Type B pancreatic cell (in vitro differentiated cells): ENCODE data around the gene HIVEP3. TPM values are rescaled to one million over a fixed set of nuclear protein-coding genes. Genes with fewer than 3 reads are reported as not detected.

Source experiments
- DNase-seq: peaks from one replicate; pipeline ENCODE4 v3.0.0; 2021; ENCODE audit warnings: mixed read lengths; ENCODE audit not compliant: unreplicated experiment; ENCODE audit errors: extremely low spot score
- H3K27ac Mint-ChIP-seq: 2 replicates; pipeline ENCODE4 v1.8.0; 2021; ENCODE audit warnings: mild to moderate bottlenecking, mixed read lengths
- H3K27me3 Mint-ChIP-seq: 2 replicates; pipeline ENCODE4 v1.8.0; 2021; ENCODE audit warnings: mixed read lengths
- H3K36me3 Mint-ChIP-seq: 2 replicates; pipeline ENCODE4 v1.8.0; 2021; ENCODE audit warnings: mixed read lengths
- H3K4me1 Mint-ChIP-seq: one replicate; pipeline ENCODE4 v1.8.0; 2021; ENCODE audit warnings: mixed read lengths; ENCODE audit not compliant: unreplicated experiment
- H3K4me3 Mint-ChIP-seq: 2 replicates; pipeline ENCODE4 v1.8.0; 2021; ENCODE audit warnings: mild to moderate bottlenecking, mixed read lengths
- H3K9me3 Mint-ChIP-seq: 2 replicates; pipeline ENCODE4 v1.8.0; 2021; ENCODE audit warnings: mixed read lengths
- CTCF ChIP-seq: fragments of 200-600 bp; sonication (generic); conservative IDR thresholded peaks from 2 replicates; pipeline ENCODE4 v1.5.0; 2021; ENCODE audit warnings: antibody characterized with exemption, mild to moderate bottlenecking
- total RNA-seq: library from RNA; stranded (reverse); gene quantifications from 2 replicates; pipeline ENCODE4 v1.2.1, GENCODE V29; 2021; ENCODE audit warnings: low replicate concordance

HIVEP3 gene
- total RNA-seq, 1 donor from 2014 or later: 9.2 TPM

- no peak for TF ChIP-seq CTCF
- peaks cover 30% of the 10 kb centered on the region for H3K4me1 Mint-ChIP-seq
- H3K27me3 Mint-ChIP-seq: no peaks in the 10 kb centered on the region
- DNase-seq: no peak
- no peaks in the 10 kb centered on the region for H3K36me3 Mint-ChIP-seq
- H3K9me3 Mint-ChIP-seq: no peaks in the 10 kb centered on the region
- no peak overlapping the region for H3K4me3 Mint-ChIP-seq
- no peak overlapping the region for H3K27ac Mint-ChIP-seq
Observed at GRCh38 chr1:41471658-41472057, 447.1 kb downstream of the HIVEP3 start.

- no peaks in the 10 kb centered on the region for H3K9me3 Mint-ChIP-seq
- no peak overlapping the region for H3K4me3 Mint-ChIP-seq
- no peaks in the 10 kb centered on the region for H3K27me3 Mint-ChIP-seq
Observed at GRCh38 chr1:41469706-41470105, 449.0 kb downstream of the HIVEP3 start.

GRCh38 chr1:41468122-41468762 lies 450.5 kb downstream of the HIVEP3 start:
- DNase-seq: no peak
- Mint-ChIP-seq H3K27ac (no peak overlapping the region), H3K4me3 (no peak overlapping the region), H3K9me3 (no peaks in the 10 kb centered on the region), H3K4me1 (peaks cover 17% of the 10 kb centered on the region), H3K36me3 (no peaks in the 10 kb centered on the region), H3K27me3 (no peaks in the 10 kb centered on the region)
- no peak for TF ChIP-seq CTCF

More at GRCh38 chr1:41469706-41470105, 449.0 kb downstream of the HIVEP3 start:
- no peaks in the 10 kb centered on the region for H3K36me3 Mint-ChIP-seq
- no peak overlapping the region for H3K27ac Mint-ChIP-seq
- DNase-seq: no peak
- no peak for TF ChIP-seq CTCF
- peaks cover 18% of the 10 kb centered on the region for H3K4me1 Mint-ChIP-seq

GRCh38 chr1:41467673-41468072 lies 451.0 kb downstream of the HIVEP3 start:
- H3K27me3 Mint-ChIP-seq: no peaks in the 10 kb centered on the region
- H3K9me3 Mint-ChIP-seq: no peaks in the 10 kb centered on the region
- H3K27ac Mint-ChIP-seq: no peak overlapping the region
- H3K4me1 Mint-ChIP-seq: peaks cover 17% of the 10 kb centered on the region
- no peak for TF ChIP-seq CTCF
- DNase-seq: no peak
- H3K36me3 Mint-ChIP-seq: no peaks in the 10 kb centered on the region
- H3K4me3 Mint-ChIP-seq: no peak overlapping the region

- H3K36me3 Mint-ChIP-seq: no peaks in the 10 kb centered on the region
- no peak overlapping the region for H3K27ac Mint-ChIP-seq
- DNase-seq: no peak
- H3K9me3 Mint-ChIP-seq: no peaks in the 10 kb centered on the region
- no peak overlapping the region for H3K4me3 Mint-ChIP-seq
- H3K4me1 Mint-ChIP-seq: peaks cover 26% of the 10 kb centered on the region
- no peak for TF ChIP-seq CTCF
- no peaks in the 10 kb centered on the region for H3K27me3 Mint-ChIP-seq
Observed at GRCh38 chr1:41466146-41466545, 452.6 kb downstream of the HIVEP3 start.

- no peak for TF ChIP-seq CTCF
- H3K27me3 Mint-ChIP-seq: no peaks in the 10 kb centered on the region
Observed at GRCh38 chr1:41465741-41466140, 453.0 kb downstream of the HIVEP3 start.

More at GRCh38 chr1:41465741-41466140, 453.0 kb downstream of the HIVEP3 start:
- Mint-ChIP-seq H3K4me3 (no peak overlapping the region), H3K9me3 (no peaks in the 10 kb centered on the region), H3K27ac (no peak overlapping the region), H3K36me3 (no peaks in the 10 kb centered on the region), H3K4me1 (peaks cover 25% of the 10 kb centered on the region)
- no peak for DNase-seq
